H1 (cell line): Measurements from ENCODE around the gene APOL1. TPM values are rescaled to one million over a fixed set of nuclear protein-coding genes. Genes with fewer than 3 reads are reported as not detected.

Experiments used
- ATF3 ChIP-seq: IDR thresholded peaks from 2 replicates; pipeline ENCODE4 v1.6.1; 2011; ENCODE audit warnings: low read depth, mild to moderate bottlenecking, low read length; ENCODE audit not compliant: insufficient read depth
- CREB1 ChIP-seq: IDR thresholded peaks from 2 replicates; pipeline ENCODE4 v1.6.1; 2012; ENCODE audit warnings: inconsistent platforms
- E2F6 ChIP-seq: IDR thresholded peaks from 2 replicates; pipeline ENCODE4 v1.6.1; 2012; ENCODE audit warnings: inconsistent platforms
- GTF2F1 ChIP-seq: IDR thresholded peaks from 2 replicates; pipeline ENCODE4 v1.6.1; 2012; ENCODE audit warnings: low read depth, low read length, improper control_type of control experiment, borderline replicate concordance
- JUN ChIP-seq: IDR thresholded peaks from 2 replicates; pipeline ENCODE4 v1.6.1; 2011; ENCODE audit warnings: low read depth, mild to moderate bottlenecking, improper control_type of control experiment, low read length
- SIN3A ChIP-seq, 2 experiments: IDR thresholded peaks in 1 of 2; conservative IDR thresholded peaks in 1 of 2; 2 replicates each; pipeline ENCODE4 v1.6.1; 2011 to 2012; ENCODE audit warnings: low read length in 2 of 2, improper control_type of control experiment in 1 of 2, low read depth in 1 of 2, mild to moderate bottlenecking in 1 of 2
- SIX5 ChIP-seq: IDR thresholded peaks from 2 replicates; pipeline ENCODE4 v1.6.1; 2011; ENCODE audit warnings: mild to moderate bottlenecking, low read depth, low read length
- TBP ChIP-seq: IDR thresholded peaks from 2 replicates; pipeline ENCODE4 v1.6.1; 2011; ENCODE audit warnings: low read depth, low read length, improper control_type of control experiment
- polyA plus RNA-seq, 7 experiments: library from polyadenylated mRNA; depleted of rRNA in 3 of 7; stranded (reverse) in 5 of 7; unstranded in 2 of 7; fragments of >200 nt in 5 of 7; fragments of 200-250 nt in 2 of 7; gene quantifications; 1 replicate in 5 of 7; 2 replicates in 1 of 7; 4 replicates in 1 of 7; pipeline versions ENCODE4 v1.2.1 to v1.2.3, GENCODE V29; 2011 to 2013; ENCODE audit warnings: missing spikeins in 2 of 7, mixed read lengths in 2 of 7
- total RNA-seq: library from RNA; stranded (reverse); fragmentation: NEBNext Ultra II Directional; extraction: Animal tissue kit (Norgen Biotek cat#: 25700); gene quantifications from 2 replicates; pipeline ENCODE4 v1.2.1, GENCODE V29; 2021

The APOL1 gene
- total and polyA plus RNA-seq, 2 of the 8 experiments (the other 6 are each of a cell fraction or from before 2014, with no cell fraction given): not detected

- TF ChIP-seq CREB1 (no peak), SIX5 (no peak), JUN (no peak), TBP (no peak), E2F6 (no peak), SIN3A (conservative IDR thresholded peaks at IDR 0.05 in 1 of 2, IDR thresholded peaks at IDR 0.05 in 1 of 2; ENCODE audit: low read depth in 1 of 2, low read length in 2 of 2) (no peak), GTF2F1 (no peak), ATF3 (no peak)
Measured at GRCh38 chr22:36233796-36234195, 19.1 kb upstream of the APOL1 start (continued).
